Measurements from ENCODE around the gene TNN. TPM values are rescaled to one million over a fixed set of nuclear protein-coding genes. Genes with fewer than 3 reads are reported as not detected.
"Not testable (repeated sequence)": the region's sequence is repeated elsewhere in the genome, so short reads cannot be mapped to it uniquely, and the experiment has no call there.

Gene TNN
- total RNA-seq, 1 donor from 2014 or later, result 0.08 TPM

DNA sequence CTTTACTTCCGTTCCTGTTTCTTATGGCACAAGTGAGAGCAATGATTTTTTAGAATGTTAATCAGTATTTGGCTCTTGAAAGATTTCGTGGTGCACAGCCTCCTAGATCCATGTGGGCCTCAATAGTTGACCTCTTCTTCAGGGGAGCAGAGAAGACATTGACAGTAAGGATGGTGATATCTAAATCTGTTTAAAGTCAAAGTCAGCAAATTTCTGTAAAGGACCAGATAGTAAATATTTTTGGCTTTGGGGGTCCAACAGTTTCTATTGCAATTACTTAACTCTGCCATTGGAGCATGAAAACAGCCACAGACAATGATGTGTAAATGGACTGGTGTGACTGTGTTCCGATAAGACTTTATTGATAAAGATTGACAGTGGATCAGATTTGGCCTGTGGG, 27.4 kb downstream of the TNN start:
- DNase-seq (no peak), ATAC-seq (ENCODE audit: poor library complexity) (no peak)
- intact Hi-C loops (cut with DNase I), result no loop called here

DNA sequence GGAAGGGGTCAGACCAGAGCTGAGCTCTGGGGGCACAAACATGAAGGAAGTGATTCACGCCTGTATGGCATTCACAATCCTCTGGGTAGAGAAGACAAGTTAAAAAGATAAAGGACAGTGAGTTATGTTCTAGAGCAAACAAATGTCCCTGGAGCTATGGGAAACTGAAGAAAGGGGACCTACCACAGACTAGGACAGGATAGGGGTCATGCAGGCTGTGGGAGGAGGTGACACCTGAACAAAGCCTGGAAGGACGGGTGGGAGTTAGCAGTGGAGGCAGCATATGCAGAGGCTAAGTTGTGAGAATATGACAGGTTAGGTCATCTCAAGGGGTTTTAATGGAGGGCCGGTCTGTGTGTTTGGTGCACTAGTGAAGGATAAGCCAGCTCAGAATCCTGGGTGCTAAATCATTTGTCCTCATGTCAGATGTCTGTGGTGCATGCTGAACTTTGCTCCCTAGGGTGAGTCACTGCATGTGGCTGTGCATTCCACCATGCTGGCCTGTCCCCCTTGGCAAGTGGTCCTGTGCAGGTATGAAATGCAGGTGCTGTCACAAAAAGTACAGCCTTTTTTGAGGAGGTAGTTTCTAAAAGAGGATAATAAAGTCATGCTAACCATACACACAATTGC, 28.5 kb downstream of the TNN start:
- intact Hi-C loops (cut with DNase I), result no loop called here
- ATAC-seq (ENCODE audit: poor library complexity) (no peak), DNase-seq (no peak)

DNA sequence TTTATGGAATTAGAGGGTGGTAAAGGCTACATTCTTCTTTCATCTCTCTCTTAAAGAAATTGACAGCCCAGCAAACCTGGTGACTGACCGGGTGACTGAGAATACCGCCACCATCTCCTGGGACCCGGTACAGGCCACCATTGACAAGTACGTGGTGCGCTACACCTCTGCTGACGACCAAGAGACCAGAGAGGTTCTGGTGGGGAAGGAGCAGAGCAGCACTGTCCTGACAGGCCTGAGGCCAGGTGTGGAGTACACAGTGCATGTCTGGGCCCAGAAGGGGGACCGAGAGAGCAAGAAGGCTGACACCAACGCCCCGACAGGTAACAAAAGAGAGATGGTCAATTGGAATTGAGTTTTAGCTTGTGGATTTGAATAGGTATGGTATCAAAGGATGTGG, 29.7 kb downstream of the TNN start:
- DNase-seq (no peak), ATAC-seq (ENCODE audit: poor library complexity) (no peak)
- intact Hi-C loops (cut with DNase I), result no loop called here

DNA sequence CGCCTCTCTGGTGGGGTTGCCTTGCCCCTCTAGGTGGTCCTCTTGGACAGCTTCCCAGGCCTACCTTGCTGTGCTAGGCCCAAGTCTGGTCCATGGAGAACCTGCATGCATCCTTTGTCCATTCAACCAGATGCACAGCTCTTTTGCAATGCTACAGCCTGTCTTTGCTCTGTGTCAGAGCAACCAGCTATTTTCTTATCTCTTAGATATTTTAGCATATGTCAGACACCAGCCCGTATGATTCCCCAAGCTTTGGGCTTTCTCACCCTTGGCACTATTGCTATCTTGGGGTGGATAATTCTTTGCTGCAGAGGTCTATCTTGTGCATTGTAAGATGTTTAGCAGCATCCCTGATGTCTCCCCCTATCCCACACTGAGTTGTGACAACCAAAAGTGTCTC, 32.3 kb downstream of the TNN start:
- ATAC-seq (ENCODE audit: poor library complexity) (no peak), DNase-seq (no peak)
- intact Hi-C loops (cut with DNase I), result no loop called here

DNA sequence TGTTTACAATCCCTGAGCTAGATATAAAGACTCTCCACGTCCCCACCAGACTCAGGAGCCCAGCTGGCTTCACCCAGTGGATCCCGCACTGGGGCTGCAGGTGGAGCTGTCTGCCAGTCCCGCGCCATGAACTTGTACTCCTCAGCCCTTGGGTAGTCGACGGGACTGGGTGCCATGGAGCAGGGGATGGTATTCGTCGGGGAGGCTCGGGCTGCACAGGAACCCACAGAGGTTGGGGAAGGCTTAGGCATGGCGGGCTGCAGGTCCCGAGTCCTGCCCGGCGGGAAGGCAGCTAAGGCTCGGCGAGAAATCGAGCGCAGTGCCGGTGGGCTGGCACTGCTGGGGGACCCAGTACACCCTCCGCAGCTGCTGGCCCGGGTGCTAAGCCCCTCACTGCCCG, 34.5 kb downstream of the TNN start:
- ATAC-seq (ENCODE audit: poor library complexity); intact Hi-C loops (cut with DNase I); DNase-seq: not testable (repeated sequence)

DNA sequence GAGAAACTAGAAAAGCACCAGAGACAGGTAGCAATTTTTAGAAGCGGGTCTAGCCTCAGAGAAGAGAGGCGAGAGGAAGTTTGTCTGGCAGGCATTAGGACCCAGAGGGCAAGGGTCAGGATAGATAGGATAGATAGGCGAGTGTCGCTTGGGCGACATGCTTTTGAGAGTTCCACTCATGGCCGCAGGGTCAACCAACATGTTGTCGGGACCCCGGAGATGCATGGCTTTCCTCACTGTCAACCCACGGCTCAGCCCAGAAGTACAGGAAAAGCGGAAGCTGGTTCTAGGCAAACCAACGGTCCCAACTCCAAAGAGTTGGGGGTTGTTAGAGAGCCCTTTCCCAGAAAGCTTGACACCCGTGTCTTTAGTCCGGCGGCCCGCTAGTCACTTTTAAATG, 38.9 kb downstream of the TNN start:
- intact Hi-C loops (cut with DNase I); DNase-seq; ATAC-seq (ENCODE audit: poor library complexity): not testable (repeated sequence)

DNA sequence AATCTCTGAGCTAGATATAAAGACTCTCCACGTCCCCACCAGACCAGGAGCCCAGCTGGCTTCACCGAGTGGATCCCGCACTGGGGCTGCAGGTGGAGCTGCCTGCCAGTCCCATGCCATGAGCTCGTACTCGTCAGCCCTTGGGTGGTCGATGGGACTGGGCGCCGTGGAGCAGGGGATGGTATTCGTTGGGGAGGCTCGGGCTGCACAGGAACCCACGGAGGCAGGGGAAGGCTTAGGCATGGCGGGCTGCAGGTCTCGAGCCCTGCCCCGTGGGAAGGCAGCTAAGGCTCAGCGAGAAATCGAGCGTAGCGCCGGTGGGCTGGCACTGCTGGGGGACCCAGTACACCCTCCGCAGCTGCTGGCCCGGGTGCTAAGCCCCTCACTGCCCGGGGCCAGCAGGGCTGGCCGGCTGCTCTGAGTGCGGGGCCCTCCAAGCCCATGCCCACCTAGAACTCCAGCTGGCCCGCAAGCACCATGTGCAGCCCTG, 40.7 kb downstream of the TNN start:
- ATAC-seq (ENCODE audit: poor library complexity); DNase-seq; intact Hi-C loops (cut with DNase I): not testable (repeated sequence)

DNA sequence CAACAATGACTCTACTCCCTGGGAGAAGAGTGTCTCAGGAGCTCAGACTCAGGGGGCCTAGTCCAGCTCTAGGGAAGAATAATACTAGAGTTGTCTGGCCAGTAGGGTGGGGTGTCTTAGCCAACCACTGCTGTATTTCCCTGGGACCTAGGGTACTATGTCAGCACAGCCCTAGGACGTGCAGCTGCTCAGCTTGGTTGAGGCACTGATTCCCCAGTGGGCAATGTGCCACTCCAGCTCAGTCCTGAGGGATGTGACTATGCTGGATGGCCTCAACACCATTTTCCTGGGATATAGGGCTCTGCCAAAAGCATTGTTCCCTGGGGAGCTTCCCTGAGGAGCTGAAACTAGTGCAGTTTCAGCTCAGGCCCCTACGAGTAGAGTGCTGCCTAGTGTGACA, 47.4 kb downstream of the TNN start:
- no peak for ATAC-seq (ENCODE audit: poor library complexity)
- intact Hi-C loops (cut with DNase I), result no loop called here
- no peak for DNase-seq

DNA sequence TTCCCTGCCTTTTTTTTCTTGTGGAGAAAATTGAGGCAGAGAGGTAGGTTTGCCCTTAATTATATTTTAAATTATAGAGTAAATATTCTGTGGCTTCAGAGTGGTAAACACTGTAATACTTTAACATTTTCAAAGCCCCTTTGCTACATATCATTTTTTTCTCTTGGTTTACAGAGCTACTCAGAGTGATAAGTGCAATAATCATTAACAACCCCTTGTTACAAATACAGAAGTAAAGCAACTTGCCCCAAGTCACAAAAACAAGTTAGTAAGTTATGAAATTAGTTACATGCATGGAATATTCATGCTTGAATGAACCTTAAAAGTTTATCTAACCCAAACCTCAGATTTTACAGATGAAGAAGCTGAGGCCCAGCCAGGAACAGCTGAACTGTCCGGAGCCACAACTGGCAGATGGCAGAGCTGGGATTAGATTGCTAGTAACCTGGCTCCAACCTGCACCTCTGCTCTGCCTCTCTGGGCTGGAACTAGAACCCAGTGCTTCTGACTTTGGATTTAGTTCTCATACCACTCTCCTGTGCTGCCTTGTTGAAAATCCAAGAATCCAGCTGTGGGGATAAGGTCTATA, 48.7 kb downstream of the TNN start:
- intact Hi-C loops (cut with DNase I), result no loop called here
- DNase-seq (no peak), ATAC-seq (ENCODE audit: poor library complexity) (no peak)

DNA sequence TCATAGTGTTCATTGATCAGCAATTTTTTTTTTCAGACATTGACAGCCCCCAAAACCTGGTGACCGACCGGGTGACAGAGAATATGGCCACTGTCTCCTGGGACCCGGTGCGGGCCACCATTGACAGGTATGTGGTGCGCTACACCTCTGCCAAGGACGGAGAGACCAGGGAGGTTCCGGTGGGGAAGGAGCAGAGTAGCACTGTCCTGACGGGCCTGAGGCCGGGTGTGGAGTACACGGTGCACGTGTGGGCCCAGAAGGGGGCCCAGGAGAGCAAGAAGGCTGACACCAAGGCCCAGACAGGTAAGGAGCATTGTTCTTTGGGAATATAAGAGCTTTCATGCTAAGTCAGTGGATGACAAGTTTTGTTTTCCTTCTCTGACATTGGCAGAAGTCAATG, 49.3 kb downstream of the TNN start:
- DNase-seq (no peak), ATAC-seq (ENCODE audit: poor library complexity) (no peak)
- intact Hi-C loops (cut with DNase I), result no loop called here

DNA sequence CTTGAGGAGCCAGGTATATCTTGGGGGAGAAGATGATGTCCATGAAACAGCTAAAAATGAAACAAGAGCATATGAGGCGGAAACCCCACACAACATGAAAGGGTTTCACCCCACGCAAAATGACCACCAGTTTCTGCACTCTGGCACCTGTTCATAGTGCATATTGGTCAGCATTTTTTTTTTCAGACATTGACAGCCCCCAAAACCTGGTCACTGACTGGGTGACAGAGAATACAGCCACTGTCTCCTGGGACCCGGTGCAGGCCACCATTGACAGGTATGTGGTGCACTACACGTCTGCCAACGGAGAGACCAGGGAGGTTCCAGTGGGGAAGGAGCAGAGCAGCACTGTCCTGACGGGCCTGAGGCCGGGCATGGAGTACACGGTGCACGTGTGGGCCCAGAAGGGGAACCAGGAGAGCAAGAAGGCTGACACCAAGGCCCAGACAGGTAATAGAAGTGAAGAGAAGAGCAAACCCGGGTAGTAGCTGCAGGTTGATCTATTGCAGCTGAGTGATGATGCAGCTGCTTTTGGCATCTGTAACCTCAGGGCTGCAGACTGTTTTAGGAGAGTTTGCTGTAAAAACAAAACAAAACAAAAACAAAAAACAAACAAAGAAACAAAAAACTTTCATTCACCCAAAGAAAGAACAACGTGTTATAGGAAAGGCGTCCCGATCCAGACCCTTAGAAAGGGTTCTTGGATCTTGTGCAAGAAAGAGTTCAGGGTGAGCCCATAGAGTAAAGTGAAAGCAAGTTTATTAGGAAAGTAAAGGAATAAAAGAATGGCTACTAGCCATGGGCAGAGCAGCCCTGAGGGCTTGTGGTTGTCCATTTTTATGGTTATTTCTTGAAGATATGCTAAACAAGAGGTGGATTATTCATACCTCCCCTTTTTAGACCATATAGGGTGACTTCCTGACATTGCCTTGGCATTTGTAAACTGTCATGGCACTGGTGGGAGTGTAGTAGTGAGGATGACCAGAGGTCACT, 51.0 kb downstream of the TNN start:
- intact Hi-C loops (cut with DNase I), result no loop called here
- DNase-seq, result no peak
- ATAC-seq (ENCODE audit: poor library complexity), result no peak

DNA sequence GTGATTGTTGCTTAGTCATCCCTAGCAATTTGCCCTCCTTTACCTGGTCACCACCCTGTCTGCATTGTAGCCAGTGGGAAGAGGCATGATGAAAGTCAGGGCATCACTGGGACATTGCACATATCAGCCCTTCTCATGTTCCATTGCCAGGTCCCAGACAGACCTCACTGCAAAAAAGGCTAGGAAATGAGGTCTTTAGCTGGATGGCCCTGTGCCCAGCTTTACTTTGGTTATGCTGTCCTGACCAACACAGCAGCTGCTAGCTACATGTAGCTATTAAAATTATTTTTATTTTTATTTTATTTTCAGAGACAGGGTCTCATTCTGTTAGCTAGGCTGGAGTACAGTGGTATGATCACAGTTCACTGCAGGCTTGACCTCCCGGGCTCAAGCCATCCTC, 52.9 kb downstream of the TNN start:
- intact Hi-C loops (cut with DNase I), result no loop called here
- ATAC-seq (ENCODE audit: poor library complexity), result no peak

DNA sequence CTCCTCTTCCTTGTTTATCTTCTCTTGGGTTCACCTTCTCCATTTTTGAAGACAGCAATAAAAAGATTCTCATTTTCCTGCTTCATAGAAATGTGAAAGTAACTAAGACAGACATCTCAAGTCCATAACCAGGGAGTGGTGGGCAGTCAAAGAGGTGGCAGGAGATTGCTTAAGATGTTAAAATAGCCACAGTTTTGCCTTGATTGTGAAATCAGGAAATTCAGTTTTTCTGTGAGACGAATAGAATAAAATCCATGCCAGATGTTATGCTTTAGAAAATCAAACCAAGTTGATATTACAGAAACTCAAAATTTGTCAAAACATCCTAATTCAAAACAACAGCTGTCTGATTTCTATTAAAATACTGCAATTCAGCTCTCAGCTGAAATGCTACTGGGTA, 57.2 kb downstream of the TNN start:
- DNase-seq (no peak), ATAC-seq (ENCODE audit: poor library complexity) (peak; percentile 48)
- intact Hi-C loops (cut with DNase I), result loop anchor here (5.0 kb wide), 1 partner anchor 93 kb away; no protein-coding TSS in a partner anchor

More for the DNA sequence above, 52.9 kb downstream of the TNN start:
- no peak for DNase-seq

DNA sequence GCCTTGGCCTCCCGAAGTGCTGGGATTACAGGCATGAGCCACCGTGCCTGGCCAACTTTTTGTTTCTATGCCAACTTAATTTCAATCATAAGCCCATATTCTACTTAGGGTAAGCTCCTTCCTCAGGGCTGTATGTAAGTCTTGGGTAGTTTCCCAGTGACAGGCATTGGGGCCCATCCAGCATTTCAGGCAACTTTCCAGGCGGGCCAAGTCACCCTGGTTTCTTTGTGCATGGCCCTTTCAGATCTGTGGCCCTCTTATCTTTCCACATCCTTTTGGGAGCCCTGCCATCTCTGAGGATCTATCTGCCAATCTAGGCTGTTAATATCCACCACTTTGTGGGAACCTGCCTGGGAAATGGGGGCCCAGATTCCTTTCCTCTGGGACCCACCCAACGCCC, 58.7 kb downstream of the TNN start:
- no peak for ATAC-seq (ENCODE audit: poor library complexity)
- DNase-seq, result no peak
- intact Hi-C loops (cut with DNase I), result loop anchor here (5.0 kb wide), 1 partner anchor 94 kb away; no protein-coding TSS in a partner anchor

DNA sequence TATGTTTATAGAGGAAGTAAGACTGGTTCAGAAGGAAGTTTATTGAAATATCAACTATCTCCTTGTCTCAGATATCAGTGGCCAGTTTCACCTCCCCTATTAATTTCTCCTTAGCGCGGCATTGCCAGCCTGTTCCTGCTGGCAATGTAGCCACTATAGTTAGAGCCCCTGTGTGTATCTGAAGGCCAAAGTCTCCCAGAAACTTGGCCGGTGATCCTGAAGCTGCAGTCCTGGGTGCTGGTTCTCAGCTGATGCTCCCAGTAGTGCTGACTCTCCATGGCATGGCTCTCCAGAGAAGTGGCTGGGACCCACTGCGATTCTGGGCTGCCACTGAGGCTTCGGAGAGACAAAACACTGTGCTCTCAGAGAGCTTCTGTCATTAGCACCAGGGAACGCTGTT, 59.9 kb downstream of the TNN start:
- intact Hi-C loops (cut with DNase I), result loop anchor here (5.0 kb wide), 1 partner anchor 95 kb away; no protein-coding TSS in a partner anchor
- no peak for DNase-seq
- ATAC-seq (ENCODE audit: poor library complexity), result no peak

DNA sequence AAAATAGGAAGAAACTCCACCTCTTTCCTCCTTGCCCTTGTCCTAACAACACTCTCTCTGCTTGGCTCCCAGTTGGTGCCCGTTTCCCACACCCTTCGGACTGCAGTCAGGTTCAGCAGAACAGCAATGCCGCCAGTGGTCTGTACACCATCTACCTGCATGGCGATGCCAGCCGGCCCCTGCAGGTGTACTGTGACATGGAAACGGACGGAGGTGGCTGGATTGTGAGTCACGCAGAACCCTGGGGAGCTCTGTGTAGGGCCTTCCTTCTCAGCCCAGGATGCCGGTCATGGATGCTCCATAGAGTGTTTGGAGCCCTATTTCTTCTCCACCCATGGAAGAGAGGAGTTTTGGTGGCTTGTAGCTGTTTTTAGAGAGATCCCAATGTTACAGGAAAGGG, 60.9 kb downstream of the TNN start:
- DNase-seq (no peak), ATAC-seq (ENCODE audit: poor library complexity) (peak; percentile 6)
- intact Hi-C loops (cut with DNase I), result loop anchor here (5.0 kb wide), 1 partner anchor 96 kb away; no protein-coding TSS in a partner anchor

DNA sequence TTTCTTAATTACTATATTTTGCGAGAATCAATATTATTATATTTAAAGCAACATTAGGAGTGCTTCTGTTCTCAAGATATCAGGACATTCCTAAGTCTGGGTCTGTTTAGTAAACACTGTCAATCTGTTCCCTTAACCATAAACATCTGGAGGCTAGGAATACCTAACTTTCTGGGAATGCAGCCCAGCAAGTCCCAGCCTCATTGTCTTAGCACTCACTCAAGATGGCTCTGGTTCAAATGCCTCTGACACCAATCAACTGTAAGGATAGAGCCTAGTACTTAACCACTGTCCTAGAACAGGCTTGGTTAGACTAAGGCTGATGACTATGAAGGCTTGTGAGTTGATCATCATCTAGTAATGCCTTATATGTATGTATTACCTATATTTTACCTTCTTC, 61.5 kb downstream of the TNN start:
- intact Hi-C loops (cut with DNase I), result loop anchor here (5.0 kb wide), 1 partner anchor 97 kb away; no protein-coding TSS in a partner anchor
- ATAC-seq (ENCODE audit: poor library complexity) (peak; percentile 40), DNase-seq (no peak)

DNA sequence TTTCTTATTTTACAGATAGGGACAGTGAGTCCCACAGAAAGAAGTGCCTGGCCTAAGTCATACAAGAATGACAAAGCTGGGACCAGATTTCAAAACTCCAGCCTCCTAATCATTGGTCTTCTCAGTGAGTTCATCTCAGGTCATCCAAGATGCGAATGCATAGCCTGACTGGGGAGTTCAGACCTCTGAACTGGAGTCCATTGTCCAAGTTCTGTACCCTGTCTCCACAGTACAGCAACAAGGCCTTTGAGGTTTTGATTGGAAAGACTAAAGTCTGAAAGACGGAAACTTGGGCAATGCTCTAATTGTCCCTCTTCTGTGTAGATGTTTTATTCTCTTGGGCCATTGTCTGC, 62.0 kb downstream of the TNN start:
- ATAC-seq (ENCODE audit: poor library complexity), result no peak
- intact Hi-C loops (cut with DNase I), result loop anchor here (5.0 kb wide), 1 partner anchor 97 kb away; no protein-coding TSS in a partner anchor
- DNase-seq, result no peak

DNA sequence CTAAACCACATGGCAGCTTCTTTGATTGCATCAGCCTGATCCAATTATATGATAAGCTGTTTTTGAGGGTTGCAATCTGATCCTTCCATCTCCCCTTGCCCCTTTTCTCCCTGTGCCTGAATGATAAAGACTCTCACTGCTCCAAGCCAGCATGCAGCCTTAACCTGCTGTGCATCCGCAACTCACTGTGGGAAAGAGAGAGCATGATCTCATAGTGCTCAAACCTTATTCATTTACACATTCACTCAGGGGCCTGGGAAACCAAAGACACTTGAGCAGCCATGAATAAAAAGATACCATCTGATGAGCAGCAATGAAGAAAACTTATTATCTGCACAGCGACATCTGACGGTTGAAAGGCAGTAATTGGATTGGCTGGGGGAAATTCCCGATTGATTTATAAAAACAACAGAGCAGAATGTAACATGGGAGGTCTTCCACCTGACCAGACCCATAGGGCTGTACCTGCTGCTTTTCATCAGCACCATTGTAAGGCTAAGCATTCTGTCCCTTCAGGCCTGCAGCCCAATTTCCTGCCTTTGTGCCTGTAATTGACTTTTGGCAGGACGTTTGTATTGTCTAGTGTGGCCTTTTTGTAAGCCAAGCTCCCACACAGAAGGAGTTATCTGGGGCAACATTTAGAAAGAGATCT, 62.5 kb downstream of the TNN start:
- intact Hi-C loops (cut with DNase I), result loop anchor here (5.0 kb wide), 1 partner anchor 98 kb away; no protein-coding TSS in a partner anchor

More for the DNA sequence above, 62.5 kb downstream of the TNN start:
- DNase-seq (no peak), ATAC-seq (ENCODE audit: poor library complexity) (peak; percentile 30)
